HG02840 (cell line): ENCODE results near the gene SOCS3.
"Not testable (repeated sequence)": the region's sequence is repeated elsewhere in the genome, so short reads cannot be mapped to it uniquely, and the experiment has no call there.

ENCODE experiments used
- ATAC-seq: cut with Tn5 transposase; IDR thresholded peaks from one replicate; pipeline ENCODE4 v1.9.1; 2021; ENCODE audit warnings: mild to moderate bottlenecking, moderate library complexity, moderate number of reproducible peaks; ENCODE audit not compliant: unreplicated experiment, low FRiP score

SOCS3 gene

GRCh38 chr17:78335209-78335608 lies 24.7 kb downstream of the SOCS3 start:
- ATAC-seq = no peak

DNA sequence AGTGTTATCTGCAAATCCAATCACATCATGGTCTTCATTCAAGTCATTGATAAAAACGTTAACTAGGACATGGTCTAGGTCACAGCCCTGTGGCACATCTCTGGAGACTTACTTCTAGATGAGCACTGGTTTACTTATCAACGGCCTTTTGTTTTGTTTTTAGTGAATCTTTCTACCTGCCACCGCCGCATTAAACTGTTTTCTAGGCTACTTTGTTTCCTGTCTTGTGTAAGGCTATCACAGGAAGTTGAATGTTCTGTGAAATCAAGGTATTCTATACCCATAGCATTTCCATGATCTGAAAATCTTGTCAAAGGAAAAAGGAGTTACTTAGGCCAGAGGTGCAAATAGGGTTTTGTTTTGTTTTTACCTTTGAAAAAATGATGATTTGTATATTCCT lies 26.9 kb downstream of the SOCS3 start:
- no peak for ATAC-seq

GRCh38 chr17:78331355-78331754 lies 28.5 kb downstream of the SOCS3 start:
- ATAC-seq = not testable (repeated sequence)

DNA sequence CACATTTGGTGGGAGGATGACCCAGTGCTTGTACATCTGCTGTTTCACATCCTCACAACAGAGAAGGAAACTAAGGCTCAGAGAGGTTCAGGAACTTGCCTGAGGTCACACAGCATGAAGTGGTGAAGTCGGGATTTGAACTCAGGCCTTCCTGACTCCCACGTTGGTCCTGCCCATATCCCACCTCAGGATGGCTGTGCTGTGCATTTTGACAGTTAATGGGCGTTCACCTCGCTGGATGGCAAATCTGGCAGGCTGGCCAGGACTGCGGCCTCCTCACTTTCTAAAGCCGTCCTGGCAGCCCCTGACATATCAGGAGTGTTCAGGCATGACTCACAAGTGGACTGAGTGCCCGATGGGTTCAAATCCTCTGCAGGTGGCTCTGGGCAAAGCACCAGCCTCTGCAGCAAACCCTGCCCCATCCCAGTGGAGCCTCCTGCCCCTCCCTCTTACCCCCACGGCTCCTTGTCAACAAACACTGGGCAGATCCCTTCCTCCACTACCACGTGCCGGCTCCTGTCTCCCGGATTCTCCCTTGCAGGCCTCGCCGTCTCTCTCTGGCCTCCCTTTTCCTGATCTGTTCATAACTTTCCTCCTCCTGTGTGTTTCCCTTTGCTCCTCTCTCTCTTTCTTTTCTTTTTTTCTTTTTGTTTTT lies 29.2 kb downstream of the SOCS3 start:
- ATAC-seq = no peak

- no peak for ATAC-seq
Measured at GRCh38 chr17:78329263-78330059, 30.4 kb downstream of the SOCS3 start.

DNA sequence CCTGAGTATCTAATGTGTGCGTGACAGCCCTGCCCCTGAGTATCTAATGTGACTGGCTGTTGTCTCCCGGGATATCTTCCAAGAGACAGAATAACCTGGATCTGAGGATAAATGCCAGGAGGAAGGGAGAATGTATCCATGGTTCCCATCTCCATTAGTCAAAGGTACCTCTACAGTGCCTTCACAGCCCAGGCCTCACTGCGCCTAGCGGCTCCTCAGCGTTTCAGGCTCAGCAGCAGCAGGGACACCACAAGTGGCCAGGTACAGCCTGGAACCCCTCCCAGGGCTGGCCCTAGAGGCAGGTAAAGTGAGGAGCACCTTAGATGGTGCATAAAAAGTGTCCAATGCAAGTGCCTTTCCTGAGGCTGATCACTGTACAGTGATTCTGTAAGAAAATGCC lies 32.0 kb downstream of the SOCS3 start:
- no peak for ATAC-seq

DNA sequence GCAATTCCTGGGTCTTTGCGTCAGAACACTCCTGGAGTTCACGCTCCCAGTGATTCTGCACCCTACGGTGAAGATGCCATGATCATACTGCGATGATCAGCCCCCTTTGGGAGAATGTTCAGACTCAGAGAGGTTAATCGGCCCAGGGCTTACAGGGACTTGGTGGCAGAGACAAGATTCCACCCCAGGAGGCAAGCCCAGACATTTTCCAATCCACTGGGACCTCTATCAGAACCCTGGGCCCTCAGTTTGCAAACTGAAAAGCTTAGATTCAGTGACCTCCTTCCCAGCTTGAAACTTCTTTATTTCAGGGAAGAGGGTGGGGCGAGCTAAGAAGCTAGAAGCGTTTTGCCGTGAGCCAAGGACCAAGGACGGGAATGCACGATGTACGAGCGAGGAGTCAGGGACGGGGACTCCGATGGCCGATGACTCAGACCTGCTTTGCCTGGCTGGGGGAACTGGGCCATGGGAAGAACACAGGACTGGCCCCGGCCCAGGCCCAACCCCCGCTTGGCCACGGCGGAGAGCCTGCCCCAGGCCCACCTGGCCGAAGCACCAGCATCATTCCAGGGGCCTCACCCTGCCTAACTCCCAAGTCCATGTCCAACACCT lies 34.7 kb downstream of the SOCS3 start:
- no peak for ATAC-seq

DNA sequence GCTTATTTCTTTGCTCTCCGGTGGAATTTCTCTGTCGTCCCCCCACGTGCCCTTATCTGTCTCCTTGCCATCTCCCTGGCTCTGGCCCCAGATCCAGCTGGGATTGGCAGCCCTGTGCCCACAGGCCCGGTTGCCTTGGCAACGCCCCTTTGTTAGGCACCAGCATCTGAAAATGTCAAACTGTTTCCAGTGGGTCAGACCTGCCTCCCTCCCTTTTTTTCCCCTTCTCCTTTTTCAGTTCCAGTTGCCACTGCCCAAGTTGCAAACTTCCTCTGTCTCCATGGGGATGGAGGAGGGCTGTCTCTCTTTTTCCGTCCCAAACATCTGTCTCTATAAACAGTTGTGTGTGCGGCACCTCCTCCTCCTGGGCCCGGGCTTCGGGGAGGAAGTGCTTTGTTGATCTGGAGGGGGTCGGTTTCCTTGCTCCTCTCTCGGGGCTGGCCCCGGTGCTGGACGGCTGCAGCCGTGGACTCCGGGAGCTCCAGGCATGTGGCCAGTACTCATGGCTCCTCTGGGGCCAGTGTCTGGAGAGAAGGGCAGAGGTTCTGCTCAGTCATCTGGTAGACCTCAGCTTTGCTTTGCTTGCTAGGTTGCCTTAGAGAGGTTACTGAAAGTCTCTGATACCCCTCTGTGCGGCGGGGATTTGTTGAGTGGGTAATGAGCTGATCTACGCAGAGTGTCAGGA lies 35.3 kb downstream of the SOCS3 start:
- no peak for ATAC-seq

GRCh38 chr17:78323826-78324390 lies 36.0 kb downstream of the SOCS3 start:
- no peak for ATAC-seq

DNA sequence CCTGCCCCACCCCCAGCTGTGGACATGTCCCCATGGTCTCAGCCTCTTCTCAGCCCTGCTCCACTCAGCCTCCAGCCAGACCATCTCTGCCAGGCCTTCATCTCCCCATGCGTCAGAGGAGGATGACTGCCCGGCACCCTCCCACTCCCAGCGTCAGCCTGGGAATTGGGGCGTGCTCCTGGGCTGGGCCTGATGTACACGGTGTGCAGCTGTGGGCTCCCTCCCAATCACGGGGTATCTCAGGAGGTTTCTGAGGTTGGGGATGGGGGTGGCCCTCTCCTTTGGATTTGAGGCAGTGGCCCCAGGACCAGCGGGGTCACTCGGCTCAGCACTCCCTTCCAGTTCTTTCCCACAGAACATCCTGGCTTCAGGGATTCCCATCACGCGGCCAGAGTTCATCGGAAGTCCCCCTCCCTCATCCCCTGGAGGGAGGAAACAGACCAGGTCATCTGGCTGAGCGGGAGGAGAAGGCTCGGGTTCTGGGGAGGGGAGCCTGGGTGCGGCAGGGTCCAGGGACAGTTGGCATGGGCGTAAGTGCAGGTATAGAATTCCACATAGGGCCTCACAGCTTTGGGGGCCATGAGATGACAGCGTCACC lies 36.9 kb downstream of the SOCS3 start:
- no peak for ATAC-seq

- no peak for ATAC-seq
Measured at GRCh38 chr17:78322327-78322857, 37.5 kb downstream of the SOCS3 start.

DNA sequence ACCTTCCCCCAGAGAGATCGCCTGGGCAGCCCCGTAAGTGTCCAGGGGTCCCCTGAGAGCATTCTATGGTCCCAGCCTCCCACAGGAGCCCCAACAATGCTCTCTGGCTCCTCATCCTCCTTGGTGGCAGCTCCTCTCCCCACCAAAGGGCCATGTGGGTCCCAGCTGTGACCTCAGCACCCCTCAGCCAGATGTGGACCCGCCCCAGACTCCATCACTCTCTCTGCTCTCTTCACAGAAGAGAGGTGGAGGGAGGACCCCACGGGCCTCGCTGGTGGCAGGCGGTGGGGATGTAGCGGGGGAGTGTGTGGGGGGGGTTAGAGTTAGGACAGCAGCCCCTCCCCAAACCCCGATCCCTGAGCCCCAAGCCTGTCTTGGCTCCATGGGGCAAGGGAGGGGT lies 41.0 kb downstream of the SOCS3 start:
- no peak for ATAC-seq

DNA sequence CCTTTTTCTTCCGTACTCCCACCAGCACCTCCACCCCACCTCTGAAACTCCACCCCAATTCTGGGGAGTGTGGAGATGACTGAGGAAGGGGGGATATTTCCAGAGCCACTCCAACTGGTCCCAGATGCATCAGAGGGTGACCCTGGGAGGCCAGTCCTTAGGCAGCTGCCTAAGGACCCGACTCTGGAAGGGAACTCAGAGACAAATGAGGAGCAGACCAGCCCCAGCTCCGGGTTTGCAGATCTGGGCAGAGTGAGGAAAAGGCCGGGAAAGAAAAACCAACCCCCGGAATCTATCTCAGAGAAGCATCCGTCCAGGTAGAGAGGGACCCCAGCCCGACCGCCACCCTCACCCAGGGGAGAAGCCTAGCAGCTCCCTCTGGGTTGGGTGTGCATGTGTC lies 41.5 kb downstream of the SOCS3 start:
- no peak for ATAC-seq

GRCh38 chr17:78317794-78318400 lies 42.0 kb downstream of the SOCS3 start:
- no peak for ATAC-seq

GRCh38 chr17:78316867-78317789 lies 42.7 kb downstream of the SOCS3 start:
- ATAC-seq = no peak

DNA sequence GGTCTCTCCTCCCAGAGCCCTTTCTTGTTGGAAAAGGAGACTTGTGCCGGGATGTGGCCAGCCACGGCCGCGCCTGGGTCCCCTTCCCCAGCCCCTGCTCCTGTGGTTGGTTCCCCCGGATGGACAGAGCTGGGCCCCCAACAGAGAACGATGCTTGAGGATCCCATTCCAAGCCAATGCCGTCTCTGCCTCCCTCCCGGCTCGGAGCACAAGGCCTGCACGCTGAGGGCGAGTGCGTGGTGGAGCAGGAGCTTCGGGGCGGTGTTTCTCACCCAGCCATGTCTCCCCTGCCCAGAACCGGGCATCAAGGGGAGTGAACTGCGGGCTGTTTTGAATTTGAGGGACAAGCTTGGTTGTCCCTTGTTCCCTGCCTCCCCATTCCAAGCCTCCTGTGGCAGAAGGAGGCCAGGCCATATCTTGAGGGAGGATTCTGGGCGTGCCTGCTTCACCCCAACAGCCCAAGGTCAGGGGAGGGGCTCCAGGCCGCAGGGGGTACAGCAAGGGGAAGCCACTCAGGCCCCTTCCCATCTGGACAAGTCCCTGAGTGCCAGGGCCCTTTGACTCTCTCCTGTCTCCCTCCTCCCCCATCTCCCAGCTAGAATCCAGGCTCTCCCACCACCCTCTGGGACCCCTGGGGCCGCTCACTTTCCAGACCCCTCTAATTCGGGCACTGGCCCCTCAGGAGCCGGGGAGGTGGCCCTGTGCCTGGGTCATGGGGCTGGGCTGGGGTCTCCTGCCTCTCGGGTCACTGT lies 43.6 kb downstream of the SOCS3 start:
- no peak for ATAC-seq

DNA sequence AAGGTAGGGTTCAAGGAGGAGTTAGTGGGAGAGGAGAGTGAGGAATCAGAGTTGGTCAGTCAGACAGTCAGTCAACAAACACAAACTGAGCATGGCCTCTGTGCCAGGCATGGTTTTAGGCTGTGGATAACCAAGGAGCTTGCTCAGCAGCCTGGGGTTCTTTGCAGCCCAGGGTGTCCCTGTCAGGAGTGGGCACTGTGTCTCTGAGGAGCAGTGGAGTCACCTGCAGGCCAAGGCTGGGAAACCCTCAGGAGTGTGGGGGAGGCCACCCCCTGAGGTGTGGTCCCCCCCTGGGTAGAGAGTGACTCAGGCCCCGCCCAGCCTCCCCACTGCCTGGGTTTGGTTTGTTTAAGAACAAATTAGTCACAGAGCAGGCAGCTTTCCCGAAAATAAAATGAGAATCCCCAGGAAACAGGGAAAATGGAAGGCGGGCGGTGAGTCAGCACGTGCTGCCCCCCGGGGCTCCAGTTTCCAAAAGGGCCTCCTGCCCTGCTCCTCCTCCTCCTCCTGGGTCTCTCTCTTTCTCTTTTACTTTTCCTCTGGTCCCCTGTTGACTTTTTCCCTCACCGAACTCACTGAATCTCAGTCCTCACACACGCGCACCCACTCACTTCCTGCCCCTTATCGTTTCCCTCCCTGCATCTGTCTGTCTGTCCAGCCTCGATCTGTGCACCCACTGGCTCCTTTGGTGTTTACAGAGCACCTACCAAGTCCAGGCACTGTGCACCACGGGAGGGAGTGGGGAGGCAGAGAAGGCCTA lies 44.3 kb downstream of the SOCS3 start:
- ATAC-seq = no peak
